ENCODE measurements around the gene MYADML2.

The MYADML2 gene

GRCh38 chr17:81899514-81900166 is 47.4 kb downstream of the MYADML2 start:
- no peak for DNase-seq (ENCODE audit: low spot score)

GRCh38 chr17:81898885-81899284 is 48.1 kb downstream of the MYADML2 start:
- no peak for DNase-seq (ENCODE audit: low spot score)

GRCh38 chr17:81898029-81898866 is 48.8 kb downstream of the MYADML2 start:
- no peak for DNase-seq (ENCODE audit: low spot score)

GRCh38 chr17:81895400-81895799 is 51.6 kb downstream of the MYADML2 start:
- DNase-seq (ENCODE audit: low spot score), result no peak

- DNase-seq (ENCODE audit: low spot score), result no peak
Measured at GRCh38 chr17:81891303-81891552, 55.8 kb downstream of the MYADML2 start.

- no peak for DNase-seq (ENCODE audit: low spot score)
Measured at GRCh38 chr17:81890447-81891302, 56.4 kb downstream of the MYADML2 start.
